ENCODE data around the gene SUPT7L. TPM values are rescaled to one million over a fixed set of nuclear protein-coding genes. Genes with fewer than 3 reads are reported as not detected.

SUPT7L gene, protein sequence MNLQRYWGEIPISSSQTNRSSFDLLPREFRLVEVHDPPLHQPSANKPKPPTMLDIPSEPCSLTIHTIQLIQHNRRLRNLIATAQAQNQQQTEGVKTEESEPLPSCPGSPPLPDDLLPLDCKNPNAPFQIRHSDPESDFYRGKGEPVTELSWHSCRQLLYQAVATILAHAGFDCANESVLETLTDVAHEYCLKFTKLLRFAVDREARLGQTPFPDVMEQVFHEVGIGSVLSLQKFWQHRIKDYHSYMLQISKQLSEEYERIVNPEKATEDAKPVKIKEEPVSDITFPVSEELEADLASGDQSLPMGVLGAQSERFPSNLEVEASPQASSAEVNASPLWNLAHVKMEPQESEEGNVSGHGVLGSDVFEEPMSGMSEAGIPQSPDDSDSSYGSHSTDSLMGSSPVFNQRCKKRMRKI
- total RNA-seq = 12.2 TPM

DNA sequence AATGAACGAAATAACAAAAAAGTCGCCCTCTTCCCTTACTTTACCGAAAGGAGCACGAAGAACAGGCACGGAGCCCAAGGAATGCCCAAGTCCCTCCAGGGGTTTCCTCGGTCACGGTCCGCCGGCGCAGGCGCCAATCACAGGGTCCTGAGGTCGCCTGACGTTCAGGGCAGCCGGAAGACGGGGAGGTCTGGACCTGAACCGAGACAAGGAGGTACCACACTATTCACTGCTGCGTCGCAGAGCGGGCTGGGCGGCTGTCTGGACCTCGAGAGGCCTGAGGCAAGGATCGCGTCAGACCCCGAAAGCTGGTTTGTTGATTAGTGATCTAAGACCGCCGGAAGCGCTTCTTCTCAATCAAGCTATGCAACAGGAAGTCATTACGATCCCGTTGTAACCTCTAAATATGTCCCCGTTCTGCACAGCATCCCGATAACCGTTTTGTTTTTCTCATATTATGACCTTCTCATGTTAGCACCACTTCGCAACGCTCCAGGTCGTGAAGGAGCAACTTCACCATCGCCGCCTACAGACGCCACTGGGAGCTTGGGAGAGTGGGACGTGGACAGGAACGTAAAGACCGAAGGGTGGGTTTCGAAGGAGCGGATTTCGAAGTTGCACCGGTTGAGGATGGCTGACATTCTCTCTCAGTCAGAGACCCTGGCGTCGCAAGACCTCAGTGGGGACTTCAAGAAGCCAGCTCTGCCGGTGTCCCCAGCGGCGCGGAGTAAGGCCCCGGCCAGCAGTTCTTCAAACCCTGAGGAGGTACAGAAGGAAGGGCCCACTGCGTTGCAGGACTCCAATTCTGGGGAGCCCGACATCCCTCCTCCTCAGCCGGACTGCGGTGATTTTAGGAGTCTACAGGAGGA is at the start of gene SUPT7L, which contains the start of gene SLC4A1AP:
Gene SUPT7L (minus strand): TSS at position 330 of the 869 bp plus-strand sequence. CDS start 1,422 bp downstream, outside the sequence.
Gene SLC4A1AP (plus strand): TSS at position 605 of the 869 bp plus-strand sequence. CDS start 26 bp downstream, at position 631.
- DNase-seq (ENCODE audit: low spot score) (peak; percentile 75), ATAC-seq (peak; percentile 90)

GRCh38 chr2:27713201-27713600 is 49.8 kb upstream of the SUPT7L start:
- DNase-seq (ENCODE audit: low spot score) (peak; percentile 12), ATAC-seq (no peak)

- no peak for ATAC-seq
- no peak for DNase-seq (ENCODE audit: low spot score)
These were observed 49.1 kb upstream of the SUPT7L start for GRCh38 chr2:27712522-27712921.

- ATAC-seq (no peak), DNase-seq (ENCODE audit: low spot score) (no peak)
These were observed 48.4 kb upstream of the SUPT7L start for GRCh38 chr2:27711804-27712203.

DNA sequence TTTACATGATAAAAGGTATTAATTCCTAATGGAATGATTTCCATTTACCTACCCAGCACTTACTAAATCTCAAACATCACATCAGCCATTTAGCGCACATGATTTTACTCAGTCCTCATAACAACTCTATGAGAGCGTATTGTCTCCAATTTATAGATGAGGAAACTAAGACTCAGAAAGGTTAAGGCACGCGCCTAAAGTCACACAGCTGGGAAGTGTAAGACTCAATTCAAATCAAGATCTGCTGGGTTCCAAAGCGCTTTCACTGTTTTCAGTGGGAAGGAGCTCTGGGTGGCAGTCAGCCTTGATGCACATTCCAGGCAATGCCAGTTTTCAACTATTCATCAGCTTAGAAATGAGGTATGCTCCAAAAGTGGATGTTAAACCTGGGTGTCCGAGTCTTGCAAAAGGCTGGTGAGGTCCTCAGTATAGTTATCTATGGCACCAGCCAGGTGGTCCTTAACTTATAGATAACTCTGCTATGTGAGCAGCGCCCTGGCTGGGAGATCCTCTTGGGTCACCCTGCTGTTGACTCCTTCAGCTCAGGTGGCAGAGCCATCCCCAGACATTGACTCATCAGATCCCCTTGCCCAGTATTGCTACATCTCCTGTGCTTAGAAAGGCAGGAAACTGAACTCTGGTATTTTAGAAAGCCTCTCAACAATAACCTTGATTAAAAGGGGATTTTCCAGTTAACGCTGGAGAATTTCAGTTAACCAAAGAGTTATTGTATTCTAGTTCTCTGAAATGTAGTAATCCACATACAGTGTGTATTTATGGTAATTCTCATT is 47.4 kb upstream of the SUPT7L start:
- ATAC-seq (no peak), DNase-seq (ENCODE audit: low spot score) (no peak)

DNA sequence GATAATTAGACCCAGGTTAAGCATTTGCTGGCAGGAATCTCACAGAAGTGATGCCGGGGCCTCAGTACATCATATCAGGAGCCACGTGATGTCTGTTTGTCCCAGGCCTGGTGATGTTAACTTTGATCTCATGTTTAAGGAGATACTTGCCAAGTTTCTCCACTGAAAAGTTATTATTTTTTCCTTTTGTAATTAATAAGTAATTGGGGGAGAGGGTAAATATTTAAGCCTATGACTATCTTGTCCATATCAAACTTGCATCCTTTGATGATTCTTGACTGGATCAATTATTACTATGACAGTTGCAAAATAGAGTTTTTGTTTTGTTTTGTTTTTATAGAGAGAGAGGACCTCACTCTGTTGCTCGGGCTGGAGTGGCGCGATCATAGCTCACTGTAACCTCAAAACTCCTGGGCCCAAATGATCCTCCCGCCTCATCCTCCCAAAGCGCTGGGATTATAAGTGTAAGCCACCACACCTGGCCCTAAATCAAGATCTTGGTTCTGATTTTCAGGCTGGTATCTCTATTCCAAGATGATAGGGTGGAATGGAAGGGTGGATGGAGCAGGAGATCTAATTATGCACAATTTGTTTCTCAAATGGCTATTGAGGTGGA is 46.7 kb upstream of the SUPT7L start:
- ATAC-seq = peak; percentile 40

DNA sequence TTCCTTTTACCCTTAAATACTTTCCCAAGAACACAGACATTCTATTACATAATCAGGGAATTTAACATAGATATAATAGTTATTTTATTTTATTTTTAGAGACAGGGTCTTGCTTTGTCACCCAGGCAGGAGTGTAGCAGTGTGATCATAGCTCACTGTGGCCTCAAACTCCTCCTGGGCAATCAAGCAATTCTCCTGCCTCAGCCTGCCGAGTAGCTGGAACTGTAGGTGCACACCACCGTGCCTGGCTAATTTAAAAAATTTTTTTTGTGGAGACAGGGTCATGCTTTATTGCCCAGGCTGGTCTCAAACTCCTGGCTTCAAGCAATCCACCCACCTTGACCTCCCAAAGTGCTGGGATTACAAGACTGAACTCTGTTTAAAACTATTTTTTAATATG is 45.9 kb upstream of the SUPT7L start:
- DNase-seq (ENCODE audit: low spot score) (no peak), ATAC-seq (no peak)

More for the DNA sequence above, 46.7 kb upstream of the SUPT7L start:
- DNase-seq (ENCODE audit: low spot score) = no peak

DNA sequence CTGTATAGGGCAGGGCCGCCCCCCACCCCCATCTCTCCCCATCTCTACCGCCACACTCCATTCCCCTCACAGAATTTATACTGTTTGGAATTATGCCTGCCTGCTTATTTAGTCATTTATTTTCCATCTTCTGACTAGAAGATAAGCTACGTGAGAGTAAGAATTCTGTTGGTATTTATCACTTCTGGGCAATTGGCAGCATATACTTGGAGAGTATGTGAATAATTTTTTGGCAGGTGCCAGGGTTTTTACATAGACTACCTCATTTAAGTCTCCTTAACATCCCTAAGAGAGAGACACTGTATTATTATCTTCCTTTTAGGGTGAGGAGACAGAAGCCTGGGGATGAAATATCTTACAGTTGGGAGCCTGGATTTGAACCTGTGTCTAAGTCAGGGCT is 45.3 kb upstream of the SUPT7L start:
- ATAC-seq (no peak), DNase-seq (ENCODE audit: low spot score) (no peak)

- ATAC-seq = no peak
- no peak for DNase-seq (ENCODE audit: low spot score)
These were observed 44.8 kb upstream of the SUPT7L start for GRCh38 chr2:27708257-27708654.

DNA sequence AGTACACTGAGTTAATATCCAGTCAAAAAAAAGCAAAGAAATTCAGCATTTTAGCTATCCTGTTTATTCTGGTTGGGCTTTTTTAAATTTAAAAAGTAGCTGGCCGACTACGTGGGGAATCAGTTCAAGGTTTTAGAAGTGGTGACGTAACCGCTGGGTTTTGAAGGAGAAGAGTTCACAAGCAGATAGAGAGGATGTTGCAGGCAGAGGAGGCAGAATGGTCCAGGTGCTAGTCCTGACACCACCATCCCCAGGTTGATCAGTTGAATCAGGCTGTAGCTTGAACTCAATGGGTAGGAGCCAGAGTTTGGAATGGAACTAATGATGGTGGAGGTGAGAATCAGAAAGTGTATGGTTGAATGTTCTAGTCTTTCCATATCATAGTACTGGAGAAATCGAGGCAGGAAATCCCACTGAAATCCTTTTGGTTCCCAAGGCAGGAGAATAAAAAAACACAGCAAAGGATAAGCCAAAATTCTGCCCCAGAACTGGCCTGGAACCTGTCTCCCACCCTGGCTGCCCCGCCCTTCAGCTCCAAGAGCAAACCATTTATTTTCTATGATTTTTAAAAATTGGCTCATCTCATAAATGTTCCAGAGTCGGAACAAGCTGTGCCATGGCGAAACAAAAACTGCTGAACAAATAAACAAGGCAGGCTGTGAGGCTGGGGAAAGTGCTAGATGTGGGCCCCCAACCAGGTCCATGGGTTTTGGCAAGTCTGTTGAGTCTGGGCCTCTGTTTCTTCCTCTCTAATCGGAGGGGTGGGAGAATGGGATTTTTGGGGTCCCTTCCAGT is 44.2 kb upstream of the SUPT7L start:
- no peak for DNase-seq (ENCODE audit: low spot score)
- ATAC-seq = no peak

DNA sequence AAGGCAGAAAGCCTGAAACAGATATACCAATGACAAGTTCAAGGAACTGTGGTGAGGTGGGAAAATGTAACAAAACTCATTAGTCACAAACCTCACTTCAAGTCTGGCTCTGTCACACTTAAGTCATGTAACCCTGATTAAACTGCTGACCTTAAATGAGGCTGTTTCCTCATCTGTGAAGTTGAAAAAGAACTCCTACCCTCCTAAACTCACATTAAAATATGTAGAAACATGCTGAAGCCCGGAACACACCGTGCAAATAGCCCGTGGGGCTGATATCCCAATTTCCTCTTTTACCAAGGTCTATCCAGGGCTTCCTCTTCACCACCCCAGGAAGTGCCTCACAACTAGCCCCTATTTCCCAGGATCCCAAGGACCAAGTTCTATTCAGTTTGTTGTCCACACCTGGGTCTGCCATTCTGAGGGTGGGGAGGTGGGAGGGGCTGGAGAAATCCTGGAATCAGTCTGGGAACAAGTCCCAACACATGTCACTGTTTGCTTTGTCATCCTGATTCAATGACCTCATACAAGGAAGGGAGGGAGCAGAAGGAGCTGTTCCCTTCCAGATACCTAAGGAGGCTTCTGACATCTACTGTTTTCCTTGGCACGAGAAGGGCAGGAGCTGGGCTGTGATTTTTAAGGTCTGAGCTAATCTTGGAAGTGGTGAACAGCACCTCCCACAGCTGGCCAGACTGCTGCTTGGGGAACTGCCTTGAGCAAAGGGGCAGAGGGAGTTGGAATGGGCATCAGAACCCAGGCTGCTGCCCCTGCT is 42.6 kb upstream of the SUPT7L start:
- ATAC-seq (peak; percentile 28), DNase-seq (ENCODE audit: low spot score) (no peak)

DNA sequence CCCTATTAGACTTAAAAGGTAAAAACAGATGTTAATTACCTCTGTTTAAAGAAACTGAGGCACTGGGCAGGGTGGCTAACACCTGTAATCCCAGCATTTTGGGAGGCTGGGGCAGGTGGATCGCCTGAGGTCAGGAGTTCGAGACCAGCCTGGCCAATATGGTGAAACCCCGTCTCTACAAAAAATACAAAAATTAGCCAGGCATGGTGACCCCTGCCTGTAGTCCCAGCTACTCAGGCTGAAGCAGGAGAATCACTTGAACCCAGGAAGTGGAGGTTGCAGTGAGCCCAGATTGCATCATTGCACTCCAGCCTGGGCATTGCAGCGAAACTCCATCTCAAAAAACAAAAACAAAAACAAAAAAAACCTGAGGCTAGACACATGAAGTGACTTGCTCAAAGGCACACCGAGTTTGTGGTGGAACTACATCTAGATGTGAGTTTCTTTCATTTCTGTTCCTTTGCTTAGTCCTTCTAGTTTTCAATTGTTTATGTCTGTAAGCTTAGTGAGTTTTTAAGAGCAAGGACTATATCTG is 41.0 kb upstream of the SUPT7L start:
- ATAC-seq = no peak
- DNase-seq (ENCODE audit: low spot score) = no peak

- peak; percentile 77 for DNase-seq (ENCODE audit: low spot score)
- peak; percentile 90 for ATAC-seq
These were observed 40.4 kb upstream of the SUPT7L start for GRCh38 chr2:27703638-27704341.

GRCh38 chr2:27702302-27702701 is 38.9 kb upstream of the SUPT7L start:
- no peak for DNase-seq (ENCODE audit: low spot score)
- ATAC-seq = no peak

GRCh38 chr2:27701676-27702075 is 38.3 kb upstream of the SUPT7L start:
- peak; percentile 78 for ATAC-seq
- peak; percentile 70 for DNase-seq (ENCODE audit: low spot score)

GRCh38 chr2:27697660-27698059 is 34.2 kb upstream of the SUPT7L start:
- ATAC-seq (no peak), DNase-seq (ENCODE audit: low spot score) (no peak)

- DNase-seq (ENCODE audit: low spot score) = no peak
- no peak for ATAC-seq
These were observed 26.6 kb upstream of the SUPT7L start for GRCh38 chr2:27690052-27690451.

- no peak for ATAC-seq
- DNase-seq (ENCODE audit: low spot score) = no peak
These were observed 26.0 kb upstream of the SUPT7L start for GRCh38 chr2:27689424-27689823.
